WTC11 (cell line): ENCODE measurements around the gene ADAM12.

ENCODE experiments used
- ATF2 ChIP-seq: sonication (generic); formaldehyde crosslinking; IDR thresholded peaks from 2 replicates; pipeline ENCODE4 v1.8.1; 2022; ENCODE audit warnings: low read depth, missing genetic modification reagents, borderline replicate concordance
- CTCF ChIP-seq: fragments of 200-600 bp; IDR thresholded peaks from 2 replicates; pipeline ENCODE4 v1.8.0; 2022; ENCODE audit warnings: antibody characterized with exemption
- ESRRA ChIP-seq: sonication (generic); formaldehyde crosslinking; IDR thresholded peaks from 2 replicates; pipeline ENCODE4 v1.8.1; 2022; ENCODE audit warnings: mild to moderate bottlenecking, missing genetic modification reagents, borderline replicate concordance
- MLX ChIP-seq: sonication (generic); formaldehyde crosslinking; IDR thresholded peaks from 2 replicates; pipeline ENCODE4 v1.8.1; 2023; ENCODE audit warnings: mild to moderate bottlenecking, missing genetic modification reagents, moderate library complexity
- NR3C1 ChIP-seq: sonication (generic); formaldehyde crosslinking; conservative IDR thresholded peaks from 2 replicates; pipeline ENCODE4 v1.8.1; 2023; ENCODE audit warnings: low read depth, mild to moderate bottlenecking, missing genetic modification reagents
- SP1 ChIP-seq: sonication (generic); formaldehyde crosslinking; conservative IDR thresholded peaks from 2 replicates; pipeline ENCODE4 v1.8.1; 2022; ENCODE audit warnings: missing genetic modification reagents
- ZBTB43 ChIP-seq: sonication (generic); formaldehyde crosslinking; IDR thresholded peaks from 2 replicates; pipeline ENCODE4 v1.8.1; 2023; ENCODE audit warnings: mild to moderate bottlenecking, missing genetic modification reagents
- ZNF138 ChIP-seq: sonication (generic); formaldehyde crosslinking; conservative IDR thresholded peaks from 2 replicates; pipeline ENCODE4 v1.8.1; 2022; ENCODE audit warnings: mild to moderate bottlenecking, moderate library complexity, missing genetic modification reagents

GRCh38 chr10:126037946-126038345, 350.3 kb downstream of the ADAM12 start:
- TF ChIP-seq CTCF (no peak), NR3C1 (CRISPR knock-in tag) (no peak), MLX (CRISPR knock-in tag) (no peak), ESRRA (CRISPR knock-in tag) (no peak), SP1 (CRISPR knock-in tag) (no peak), ZNF138 (CRISPR knock-in tag) (no peak), ATF2 (CRISPR knock-in tag) (no peak), ZBTB43 (no peak)
